ENCODE measurements around the gene UGT8. TPM values are rescaled to one million over a fixed set of nuclear protein-coding genes. Genes with fewer than 3 reads are reported as not detected.

UGT8 gene
- polyA plus RNA-seq, 1 of the 3 experiments (the other 2 are of a cell fraction) = not detected

DNA sequence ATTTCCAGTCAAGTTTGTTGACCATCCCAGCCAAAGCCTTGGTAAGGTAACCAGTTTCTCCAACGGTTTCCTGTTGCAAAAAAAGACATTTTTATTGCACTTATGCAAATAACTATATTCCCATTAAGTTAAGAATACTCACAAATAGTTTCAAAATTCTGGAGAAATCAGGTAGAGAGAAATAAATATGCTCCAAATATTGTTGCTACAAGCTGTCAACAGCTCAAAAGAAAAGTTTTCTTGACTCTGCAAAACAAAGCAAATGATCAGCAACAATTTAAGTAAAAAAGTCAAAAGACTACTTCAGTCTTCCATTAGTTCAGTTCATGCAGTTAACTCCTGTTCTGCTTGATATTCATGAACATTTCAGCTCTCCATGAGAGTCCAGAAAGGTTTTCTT lies 49.0 kb upstream of the UGT8 start:
- TF ChIP-seq EP300 (IDR thresholded peaks at IDR 0.05; ENCODE audit: borderline replicate concordance in 1 of 2, low read depth in 1 of 2, low read length in 1 of 2) = no peak
- TF ChIP-seq TCF12 (IDR thresholded peaks at IDR 0.05) = no peak
- TF ChIP-seq SMC3 (IDR thresholded peaks at IDR 0.05; ENCODE audit: low read depth, low read length) = no peak
- TF ChIP-seq CHD2 (IDR thresholded peaks at IDR 0.05; ENCODE audit: low read length, partially characterized antibody) = no peak
- TF ChIP-seq NRF1 (IDR thresholded peaks at IDR 0.05; ENCODE audit: low read depth, low read length) = no peak
- TF ChIP-seq RCOR1 (IDR thresholded peaks at IDR 0.05; ENCODE audit: low read length) = no peak
- Histone ChIP-seq H3K27ac (ENCODE audit: low read depth in 2 of 2, low read length in 1 of 2) (no peak overlapping the region), H3K9me3 (no peaks in the 10 kb centered on the region), H4K20me1 (ENCODE audit: insufficient read depth) (no peaks in the 10 kb centered on the region), H3K4me1 (ENCODE audit: control insufficient read depth in 1 of 2, insufficient read depth in 2 of 2, low read depth in 1 of 2, low read length in 1 of 2) (no peaks in the 10 kb centered on the region), H3K4me2 (no peak overlapping the region), H3K9ac (no peak overlapping the region), H3K36me3 (replicated peaks in 1 of 2; ENCODE audit: control insufficient read depth in 1 of 2, insufficient read depth in 2 of 2, low read length in 1 of 2) (no peaks in the 10 kb centered on the region), H3K4me3 (ENCODE audit: low read depth in 2 of 2, low read length in 1 of 2) (no peak overlapping the region), H2AFZ (ENCODE audit: low read depth) (no peak overlapping the region), H3F3A (replicated peaks; ENCODE audit: insufficient read depth) (no peaks in the 10 kb centered on the region), H3K27me3 (ENCODE audit: insufficient read depth) (no peaks in the 10 kb centered on the region), H3K9me2 (no peaks in the 10 kb centered on the region), H3K79me2 (ENCODE audit: insufficient read depth) (no peaks in the 10 kb centered on the region)
- no peak for DNase-seq
- WGBS (ENCODE audit: low lambda C conversion rate) = 0% methylated on average over 1 of the region's 1 CpG
- CTCF ChIA-PET = interaction anchor here (0.6 kb wide), 1 partner anchor 478 kb away, joined by 3 read pairs; no protein-coding TSS in a partner anchor
- POLR2A ChIA-PET = no interaction called here

- Histone ChIP-seq H3K27me3 (ENCODE audit: insufficient read depth) (no peaks in the 10 kb centered on the region), H4K20me1 (ENCODE audit: insufficient read depth) (no peaks in the 10 kb centered on the region), H3K4me2 (no peak overlapping the region), H3K9me3 (peaks cover 19% of the 10 kb centered on the region; the same call in 1 of the 2 replicates), H3K36me3 (replicated peaks in 1 of 2; ENCODE audit: control insufficient read depth in 1 of 2, insufficient read depth in 2 of 2, low read length in 1 of 2) (no peaks in the 10 kb centered on the region), H3K9me2 (no peaks in the 10 kb centered on the region), H3F3A (replicated peaks; ENCODE audit: insufficient read depth) (no peaks in the 10 kb centered on the region), H3K27ac (ENCODE audit: low read depth in 2 of 2, low read length in 1 of 2) (no peak overlapping the region), H3K79me2 (ENCODE audit: insufficient read depth) (no peaks in the 10 kb centered on the region), H3K9ac (no peak overlapping the region), H3K4me1 (ENCODE audit: control insufficient read depth in 1 of 2, insufficient read depth in 2 of 2, low read depth in 1 of 2, low read length in 1 of 2) (no peaks in the 10 kb centered on the region), H2AFZ (ENCODE audit: low read depth) (no peak overlapping the region), H3K4me3 (ENCODE audit: low read depth in 2 of 2, low read length in 1 of 2) (no peak overlapping the region)
- no peak for DNase-seq
- ChIA-PET CTCF (no interaction called here), POLR2A (no interaction called here)
- TF ChIP-seq FOXM1 (IDR thresholded peaks at IDR 0.05; ENCODE audit: low read depth) (no peak), IRF3 (IDR thresholded peaks at IDR 0.05; ENCODE audit: low read depth, low read length) (no peak), MXI1 (IDR thresholded peaks at IDR 0.05; ENCODE audit: low read depth, low read length) (no peak), GABPA (IDR thresholded peaks at IDR 0.05; ENCODE audit: low read depth) (no peak), MEF2A (IDR thresholded peaks at IDR 0.05; ENCODE audit: borderline replicate concordance, low read depth) (no peak), EZH2phosphoT487 (IDR thresholded peaks at IDR 0.05; ENCODE audit: borderline replicate concordance, low read depth) (no peak), RAD21 (IDR thresholded peaks at IDR 0.05; ENCODE audit: low read length) (no peak), NRF1 (IDR thresholded peaks at IDR 0.05; ENCODE audit: low read depth, low read length) (no peak), RFX5 (IDR thresholded peaks at IDR 0.05; ENCODE audit: low read length) (no peak), FOSL2 (IDR thresholded peaks at IDR 0.05; ENCODE audit: borderline replicate concordance, low read depth) (no peak), FOXJ3 (CRISPR knock-in tag; IDR thresholded peaks at IDR 0.05) (no peak), NFIC (IDR thresholded peaks at IDR 0.05; ENCODE audit: borderline replicate concordance) (no peak), POLR2AphosphoS5 (IDR thresholded peaks at IDR 0.05; ENCODE audit: low read depth, low read length) (no peak), YY1 (IDR thresholded peaks at IDR 0.05; ENCODE audit: low read depth) (no peak), RCOR1 (IDR thresholded peaks at IDR 0.05; ENCODE audit: low read length) (no peak)
- TF ChIP-seq, protein P1, sequence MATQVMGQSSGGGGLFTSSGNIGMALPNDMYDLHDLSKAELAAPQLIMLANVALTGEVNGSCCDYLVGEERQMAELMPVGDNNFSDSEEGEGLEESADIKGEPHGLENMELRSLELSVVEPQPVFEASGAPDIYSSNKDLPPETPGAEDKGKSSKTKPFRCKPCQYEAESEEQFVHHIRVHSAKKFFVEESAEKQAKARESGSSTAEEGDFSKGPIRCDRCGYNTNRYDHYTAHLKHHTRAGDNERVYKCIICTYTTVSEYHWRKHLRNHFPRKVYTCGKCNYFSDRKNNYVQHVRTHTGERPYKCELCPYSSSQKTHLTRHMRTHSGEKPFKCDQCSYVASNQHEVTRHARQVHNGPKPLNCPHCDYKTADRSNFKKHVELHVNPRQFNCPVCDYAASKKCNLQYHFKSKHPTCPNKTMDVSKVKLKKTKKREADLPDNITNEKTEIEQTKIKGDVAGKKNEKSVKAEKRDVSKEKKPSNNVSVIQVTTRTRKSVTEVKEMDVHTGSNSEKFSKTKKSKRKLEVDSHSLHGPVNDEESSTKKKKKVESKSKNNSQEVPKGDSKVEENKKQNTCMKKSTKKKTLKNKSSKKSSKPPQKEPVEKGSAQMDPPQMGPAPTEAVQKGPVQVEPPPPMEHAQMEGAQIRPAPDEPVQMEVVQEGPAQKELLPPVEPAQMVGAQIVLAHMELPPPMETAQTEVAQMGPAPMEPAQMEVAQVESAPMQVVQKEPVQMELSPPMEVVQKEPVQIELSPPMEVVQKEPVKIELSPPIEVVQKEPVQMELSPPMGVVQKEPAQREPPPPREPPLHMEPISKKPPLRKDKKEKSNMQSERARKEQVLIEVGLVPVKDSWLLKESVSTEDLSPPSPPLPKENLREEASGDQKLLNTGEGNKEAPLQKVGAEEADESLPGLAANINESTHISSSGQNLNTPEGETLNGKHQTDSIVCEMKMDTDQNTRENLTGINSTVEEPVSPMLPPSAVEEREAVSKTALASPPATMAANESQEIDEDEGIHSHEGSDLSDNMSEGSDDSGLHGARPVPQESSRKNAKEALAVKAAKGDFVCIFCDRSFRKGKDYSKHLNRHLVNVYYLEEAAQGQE (IDR thresholded peaks at IDR 0.05; ENCODE audit: low read depth, low read length) = no peak
- TF ChIP-seq, protein P2, sequence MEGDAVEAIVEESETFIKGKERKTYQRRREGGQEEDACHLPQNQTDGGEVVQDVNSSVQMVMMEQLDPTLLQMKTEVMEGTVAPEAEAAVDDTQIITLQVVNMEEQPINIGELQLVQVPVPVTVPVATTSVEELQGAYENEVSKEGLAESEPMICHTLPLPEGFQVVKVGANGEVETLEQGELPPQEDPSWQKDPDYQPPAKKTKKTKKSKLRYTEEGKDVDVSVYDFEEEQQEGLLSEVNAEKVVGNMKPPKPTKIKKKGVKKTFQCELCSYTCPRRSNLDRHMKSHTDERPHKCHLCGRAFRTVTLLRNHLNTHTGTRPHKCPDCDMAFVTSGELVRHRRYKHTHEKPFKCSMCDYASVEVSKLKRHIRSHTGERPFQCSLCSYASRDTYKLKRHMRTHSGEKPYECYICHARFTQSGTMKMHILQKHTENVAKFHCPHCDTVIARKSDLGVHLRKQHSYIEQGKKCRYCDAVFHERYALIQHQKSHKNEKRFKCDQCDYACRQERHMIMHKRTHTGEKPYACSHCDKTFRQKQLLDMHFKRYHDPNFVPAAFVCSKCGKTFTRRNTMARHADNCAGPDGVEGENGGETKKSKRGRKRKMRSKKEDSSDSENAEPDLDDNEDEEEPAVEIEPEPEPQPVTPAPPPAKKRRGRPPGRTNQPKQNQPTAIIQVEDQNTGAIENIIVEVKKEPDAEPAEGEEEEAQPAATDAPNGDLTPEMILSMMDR (IDR thresholded peaks at IDR 0.05) = no peak
Observed at GRCh38 chr4:114558446-114559020, 40.1 kb upstream of the UGT8 start.

Measured in SK-N-SH (cell line).